K562 (cell line): ENCODE results near the gene CCDC71L. TPM values are rescaled to one million over a fixed set of nuclear protein-coding genes. Genes with fewer than 3 reads are reported as not detected.

Source experiments
- E2F5 ChIP-seq: sonication (generic); formaldehyde crosslinking; IDR thresholded peaks from 2 replicates; pipeline ENCODE4 v1.8.0; 2022; ENCODE audit warnings: mild to moderate bottlenecking, missing genetic modification reagents
- FOXA3 ChIP-seq, 2 experiments: fragments of 450-650 bp in 1 of 2; sonication (generic) in 1 of 2; formaldehyde crosslinking; IDR thresholded peaks in 1 of 2; conservative IDR thresholded peaks in 1 of 2; 2 replicates each; pipeline versions ENCODE4 v1.4.0 to v1.8.0; 2020 to 2022; ENCODE audit warnings: mild to moderate bottlenecking in 2 of 2, missing genetic modification reagents in 1 of 2
- HDAC3 ChIP-seq: fragments of 450-650 bp; IDR thresholded peaks from 2 replicates; pipeline ENCODE4 v1.6.1; 2018; ENCODE audit warnings: borderline replicate concordance, mild to moderate bottlenecking, moderate library complexity; ENCODE audit not compliant: partially characterized antibody
- HEY1 ChIP-seq: fragments of 250-450 bp; sonication (Bioruptor Pico); IDR thresholded peaks from 2 replicates; pipeline ENCODE4 v1.5.0; 2020; ENCODE audit warnings: mild to moderate bottlenecking, moderate library complexity, borderline replicate concordance
- NCOA2 ChIP-seq, 2 experiments: fragments of 450-650 bp; IDR thresholded peaks; 2 replicates each; pipeline ENCODE4 v1.6.1; 2018; ENCODE audit warnings: mild to moderate bottlenecking in 2 of 2, moderate library complexity in 1 of 2; ENCODE audit not compliant: partially characterized antibody in 2 of 2
- NELFE ChIP-seq: IDR thresholded peaks from 2 replicates; pipeline ENCODE4 v1.6.1; 2011; ENCODE audit warnings: mild to moderate bottlenecking; ENCODE audit not compliant: insufficient read depth, insufficient read length
- PCBP2 ChIP-seq: fragments of 200-400 bp; formaldehyde crosslinking; IDR thresholded peaks from 2 replicates; pipeline ENCODE4 v1.6.1; 2018; ENCODE audit warnings: low read length, low read depth, mild to moderate bottlenecking, moderate library complexity; ENCODE audit not compliant: poor library complexity, severe bottlenecking
- POLR2B ChIP-seq: fragments of 450-650 bp; IDR thresholded peaks from 2 replicates; pipeline ENCODE4 v1.6.1; 2018; ENCODE audit warnings: low read depth; ENCODE audit not compliant: partially characterized antibody
- RBM25 ChIP-seq: fragments of 200-400 bp; formaldehyde crosslinking; IDR thresholded peaks from 2 replicates; pipeline ENCODE4 v1.6.1; 2018; ENCODE audit warnings: low read length, low read depth, moderate library complexity; ENCODE audit not compliant: severe bottlenecking
- TFAM ChIP-seq: fragments of 250-450 bp; sonication (Bioruptor Pico); conservative IDR thresholded peaks from 2 replicates; pipeline ENCODE4 v1.5.0; 2021; ENCODE audit warnings: mild to moderate bottlenecking, moderate library complexity
- THRAP3 ChIP-seq: fragments of 450-650 bp; IDR thresholded peaks from 2 replicates; pipeline ENCODE4 v1.6.1; 2016; ENCODE audit warnings: mild to moderate bottlenecking, inconsistent platforms, borderline replicate concordance
- ZNF740 ChIP-seq, 3 experiments: fragments of 200-800 bp in 1 of 3; sonication (Bioruptor generic) in 1 of 3; sonication (generic) in 1 of 3; formaldehyde crosslinking in 1 of 3; IDR thresholded peaks; 2 replicates each; pipeline versions ENCODE4 v1.6.1 to v1.8.0; 2016 to 2022; ENCODE audit warnings: mild to moderate bottlenecking in 2 of 3, missing compliant biosample characterization in 2 of 3, missing genetic modification characterization in 2 of 3, missing genetic modification reagents in 1 of 3
- polyA plus RNA-seq, 8 experiments: library from polyadenylated mRNA; depleted of rRNA in 4 of 8; stranded (reverse) in 5 of 8; unstranded in 3 of 8; fragments of >200 nt; fragmentation: Nextera tagmentation in 2 of 8; fragmentation: Illumina TruSeq in 1 of 8; extraction: Ambion mirVana in 2 of 8; extraction: Trizol in 1 of 8; gene quantifications; 2 replicates each; pipeline versions ENCODE4 v1.2.1 to v1.2.3, GENCODE V29; 2011 to 2014; ENCODE audit warnings: inconsistent platforms in 1 of 8, missing spikeins in 1 of 8
- total RNA-seq, 7 experiments: library from RNA; depleted of rRNA in 6 of 7; stranded (reverse); fragments of >200 nt in 6 of 7; fragmentation: Illumina TruSeq in 2 of 7; extraction: Trizol in 2 of 7; gene quantifications; 2 replicates each; pipeline versions ENCODE4 v1.2.1 to v1.2.3, GENCODE V29; 2011 to 2021; ENCODE audit warnings: low replicate concordance in 1 of 7
- TF ChIP-seq, protein P1 (sequence below), 2 experiments: fragments of 450-650 bp; IDR thresholded peaks; 2 replicates each; pipeline ENCODE4 v1.6.1; 2016
- TF ChIP-seq, protein P2 (sequence below): IDR thresholded peaks from 2 replicates; pipeline ENCODE4 v1.6.1; 2016; ENCODE audit warnings: missing genetic modification characterization, missing compliant biosample characterization
- TF ChIP-seq, protein P3 (sequence below): fragments of 450-650 bp; IDR thresholded peaks from one replicate; pipeline ENCODE4 v1.6.1; 2018; ENCODE audit warnings: mild to moderate bottlenecking, moderate library complexity; ENCODE audit not compliant: partially characterized antibody
- TF ChIP-seq, protein P4 (sequence below): sonication (generic); formaldehyde crosslinking; IDR thresholded peaks from 2 replicates; pipeline ENCODE4 v1.8.1; 2022; ENCODE audit warnings: missing genetic modification reagents

Gene CCDC71L
- total and polyA plus RNA-seq, 9 of the 15 experiments (the other 6 are each of a cell fraction or from before 2014, with no cell fraction given) = 5.7 to 108 (median 25.4) TPM

DNA sequence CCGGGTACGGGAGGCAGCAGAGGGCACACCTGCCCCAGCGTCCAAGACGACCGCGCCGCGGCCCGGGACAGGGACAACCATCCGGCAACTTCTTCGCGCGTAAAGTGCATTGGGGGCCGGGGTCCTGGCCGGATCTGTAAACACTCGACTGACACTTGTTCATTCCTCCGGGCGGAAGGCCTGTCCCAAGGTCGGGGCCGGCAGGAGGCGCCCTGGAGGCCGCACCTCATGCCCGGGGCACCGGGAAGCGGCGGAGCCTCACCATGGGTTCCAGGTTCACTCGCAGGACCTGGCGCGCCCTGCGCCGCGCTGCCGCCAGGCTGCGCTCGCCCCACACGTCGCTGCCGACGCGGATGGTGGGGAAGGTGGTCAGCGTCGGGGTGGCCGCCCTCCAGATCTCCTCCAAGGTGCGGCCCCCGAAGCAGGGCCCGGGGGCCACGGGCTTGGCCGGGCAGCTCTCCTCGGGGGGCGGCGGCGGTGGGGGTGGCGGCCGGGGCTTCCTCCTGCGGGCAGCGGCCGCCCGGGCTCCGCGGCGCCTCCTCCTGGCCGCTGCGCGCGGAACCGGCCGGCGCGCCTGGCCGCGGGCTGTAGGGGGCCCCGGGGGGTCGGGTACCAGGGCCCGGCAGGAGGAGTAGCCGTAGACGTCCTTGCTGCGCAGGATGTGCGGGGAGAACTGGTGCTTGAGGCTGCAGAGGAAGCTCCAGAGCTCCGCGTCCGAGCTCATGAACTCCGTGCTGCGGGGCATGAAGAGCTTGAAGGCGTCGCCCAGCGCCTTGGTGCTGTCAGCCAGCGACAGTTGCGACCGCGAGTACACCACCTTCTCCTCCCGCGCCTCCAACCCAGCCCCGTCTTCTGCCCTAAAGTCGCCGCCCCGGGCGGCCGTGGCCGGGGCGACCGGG, 746 bp downstream of the CCDC71L start (continued):
- TF ChIP-seq ZNF740 (CRISPR knock-in tag; IDR thresholded peaks at IDR 0.05) = peak; percentile 84
- TF ChIP-seq ZNF740 (tag; IDR thresholded peaks at IDR 0.05) = no peak
- peak; percentile 59 for TF ChIP-seq POLR2B
- TF ChIP-seq, protein P1, sequence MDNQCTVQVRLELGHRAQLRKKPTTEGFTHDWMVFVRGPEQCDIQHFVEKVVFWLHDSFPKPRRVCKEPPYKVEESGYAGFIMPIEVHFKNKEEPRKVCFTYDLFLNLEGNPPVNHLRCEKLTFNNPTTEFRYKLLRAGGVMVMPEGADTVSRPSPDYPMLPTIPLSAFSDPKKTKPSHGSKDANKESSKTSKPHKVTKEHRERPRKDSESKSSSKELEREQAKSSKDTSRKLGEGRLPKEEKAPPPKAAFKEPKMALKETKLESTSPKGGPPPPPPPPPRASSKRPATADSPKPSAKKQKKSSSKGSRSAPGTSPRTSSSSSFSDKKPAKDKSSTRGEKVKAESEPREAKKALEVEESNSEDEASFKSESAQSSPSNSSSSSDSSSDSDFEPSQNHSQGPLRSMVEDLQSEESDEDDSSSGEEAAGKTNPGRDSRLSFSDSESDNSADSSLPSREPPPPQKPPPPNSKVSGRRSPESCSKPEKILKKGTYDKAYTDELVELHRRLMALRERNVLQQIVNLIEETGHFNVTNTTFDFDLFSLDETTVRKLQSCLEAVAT (IDR thresholded peaks at IDR 0.05) = peak; percentile 21 to 90; a peak in 2 of 4 replicates
- TF ChIP-seq, protein P2, sequence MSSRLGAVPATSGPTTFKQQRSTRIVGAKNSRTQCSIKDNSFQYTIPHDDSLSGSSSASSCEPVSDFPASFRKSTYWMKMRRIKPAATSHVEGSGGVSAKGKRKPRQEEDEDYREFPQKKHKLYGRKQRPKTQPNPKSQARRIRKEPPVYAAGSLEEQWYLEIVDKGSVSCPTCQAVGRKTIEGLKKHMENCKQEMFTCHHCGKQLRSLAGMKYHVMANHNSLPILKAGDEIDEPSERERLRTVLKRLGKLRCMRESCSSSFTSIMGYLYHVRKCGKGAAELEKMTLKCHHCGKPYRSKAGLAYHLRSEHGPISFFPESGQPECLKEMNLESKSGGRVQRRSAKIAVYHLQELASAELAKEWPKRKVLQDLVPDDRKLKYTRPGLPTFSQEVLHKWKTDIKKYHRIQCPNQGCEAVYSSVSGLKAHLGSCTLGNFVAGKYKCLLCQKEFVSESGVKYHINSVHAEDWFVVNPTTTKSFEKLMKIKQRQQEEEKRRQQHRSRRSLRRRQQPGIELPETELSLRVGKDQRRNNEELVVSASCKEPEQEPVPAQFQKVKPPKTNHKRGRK (tag) = no peak
- no peak for TF ChIP-seq HEY1 (CRISPR knock-in tag)
- no peak for TF ChIP-seq NELFE
- no peak for TF ChIP-seq TFAM (CRISPR knock-in tag)
- TF ChIP-seq, protein P3, sequence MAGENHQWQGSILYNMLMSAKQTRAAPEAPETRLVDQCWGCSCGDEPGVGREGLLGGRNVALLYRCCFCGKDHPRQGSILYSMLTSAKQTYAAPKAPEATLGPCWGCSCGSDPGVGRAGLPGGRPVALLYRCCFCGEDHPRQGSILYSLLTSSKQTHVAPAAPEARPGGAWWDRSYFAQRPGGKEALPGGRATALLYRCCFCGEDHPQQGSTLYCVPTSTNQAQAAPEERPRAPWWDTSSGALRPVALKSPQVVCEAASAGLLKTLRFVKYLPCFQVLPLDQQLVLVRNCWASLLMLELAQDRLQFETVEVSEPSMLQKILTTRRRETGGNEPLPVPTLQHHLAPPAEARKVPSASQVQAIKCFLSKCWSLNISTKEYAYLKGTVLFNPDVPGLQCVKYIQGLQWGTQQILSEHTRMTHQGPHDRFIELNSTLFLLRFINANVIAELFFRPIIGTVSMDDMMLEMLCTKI = no peak
- no peak for TF ChIP-seq PCBP2
- no peak for TF ChIP-seq NCOA2 (IDR thresholded peaks at IDR 0.05; ENCODE audit: partially characterized antibody in 2 of 2)
- no peak for TF ChIP-seq HDAC3
- peak; percentile 95 for TF ChIP-seq E2F5
- TF ChIP-seq FOXA3 (CRISPR knock-in tag; conservative IDR thresholded peaks at IDR 0.05 in 1 of 2, IDR thresholded peaks at IDR 0.05 in 1 of 2) = peak; percentile 38 to 87; a peak in 2 of 4 replicates
- peak; percentile 77 for TF ChIP-seq RBM25
- 0 out of 2 replicates have a peak, but pooled peaks have one; percentile 9 for TF ChIP-seq THRAP3
- TF ChIP-seq, protein P4, sequence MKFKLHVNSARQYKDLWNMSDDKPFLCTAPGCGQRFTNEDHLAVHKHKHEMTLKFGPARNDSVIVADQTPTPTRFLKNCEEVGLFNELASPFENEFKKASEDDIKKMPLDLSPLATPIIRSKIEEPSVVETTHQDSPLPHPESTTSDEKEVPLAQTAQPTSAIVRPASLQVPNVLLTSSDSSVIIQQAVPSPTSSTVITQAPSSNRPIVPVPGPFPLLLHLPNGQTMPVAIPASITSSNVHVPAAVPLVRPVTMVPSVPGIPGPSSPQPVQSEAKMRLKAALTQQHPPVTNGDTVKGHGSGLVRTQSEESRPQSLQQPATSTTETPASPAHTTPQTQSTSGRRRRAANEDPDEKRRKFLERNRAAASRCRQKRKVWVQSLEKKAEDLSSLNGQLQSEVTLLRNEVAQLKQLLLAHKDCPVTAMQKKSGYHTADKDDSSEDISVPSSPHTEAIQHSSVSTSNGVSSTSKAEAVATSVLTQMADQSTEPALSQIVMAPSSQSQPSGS = no peak
